ENCODE data around the gene PIH1D1.

PIH1D1 gene

GRCh38 chr19:49434907-49435583 is 16.6 kb downstream of the PIH1D1 start:
- DNase-seq (ENCODE audit: low spot score) = no peak

- DNase-seq (ENCODE audit: low spot score) = no peak
These were observed 18.2 kb downstream of the PIH1D1 start for GRCh38 chr19:49433240-49433901.

- DNase-seq (ENCODE audit: low spot score) = no peak
These were observed 19.2 kb downstream of the PIH1D1 start for GRCh38 chr19:49432141-49433073.

DNA sequence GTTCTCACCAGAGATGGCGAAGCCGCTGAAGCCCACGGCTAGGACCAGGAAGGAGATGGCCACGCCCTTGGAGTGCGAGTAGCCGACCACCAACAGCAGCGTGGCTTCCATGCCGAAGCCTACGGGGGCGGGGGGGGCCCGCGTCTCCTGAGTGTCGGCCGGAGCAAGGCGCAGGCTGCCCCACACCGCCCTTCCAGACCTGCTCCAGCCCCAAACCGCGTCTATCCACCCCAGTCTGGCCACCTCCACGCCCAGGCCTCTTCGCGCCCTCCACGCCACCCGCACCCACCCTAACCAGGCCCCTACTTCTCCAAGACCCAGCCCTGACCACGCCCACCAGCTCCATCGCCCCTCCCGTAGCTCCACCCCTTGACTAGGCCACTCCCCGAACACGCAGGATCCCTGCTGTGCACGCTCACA is 20.3 kb downstream of the PIH1D1 start:
- DNase-seq (ENCODE audit: low spot score) = no peak

DNA sequence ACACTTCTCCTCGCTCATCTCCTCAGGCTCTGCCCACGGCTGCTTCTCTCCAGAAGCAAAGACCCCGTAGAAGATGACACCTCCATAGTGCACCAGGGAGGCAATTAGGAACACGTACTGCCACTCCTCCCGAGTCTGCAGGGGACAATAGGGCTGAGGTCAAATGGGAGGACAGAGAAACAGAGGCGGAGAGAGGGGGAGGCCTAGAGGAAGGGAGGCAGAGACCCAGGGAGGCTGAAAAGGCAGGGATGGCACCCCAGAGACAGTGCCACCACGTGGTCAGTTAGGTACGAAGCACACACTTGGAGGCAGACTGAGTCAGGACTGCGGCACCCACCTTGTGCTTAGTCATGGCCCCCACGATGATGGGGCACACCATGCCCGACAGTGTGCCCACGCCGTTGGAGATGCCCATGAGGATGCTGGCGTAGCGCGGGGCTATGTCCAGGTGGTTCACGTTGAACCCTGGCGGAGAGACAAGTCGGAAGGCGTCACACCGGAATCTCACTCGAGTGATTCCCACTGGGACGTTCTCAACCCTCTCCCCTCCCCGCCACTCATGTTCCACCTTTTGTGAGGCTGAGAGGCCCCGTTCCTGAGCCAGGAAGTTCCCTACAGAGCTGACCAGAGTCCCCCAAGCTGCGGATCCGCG is 20.8 kb downstream of the PIH1D1 start:
- no peak for DNase-seq (ENCODE audit: low spot score)

- no peak for DNase-seq (ENCODE audit: low spot score)
These were observed 21.4 kb downstream of the PIH1D1 start for GRCh38 chr19:49430172-49430677.

DNA sequence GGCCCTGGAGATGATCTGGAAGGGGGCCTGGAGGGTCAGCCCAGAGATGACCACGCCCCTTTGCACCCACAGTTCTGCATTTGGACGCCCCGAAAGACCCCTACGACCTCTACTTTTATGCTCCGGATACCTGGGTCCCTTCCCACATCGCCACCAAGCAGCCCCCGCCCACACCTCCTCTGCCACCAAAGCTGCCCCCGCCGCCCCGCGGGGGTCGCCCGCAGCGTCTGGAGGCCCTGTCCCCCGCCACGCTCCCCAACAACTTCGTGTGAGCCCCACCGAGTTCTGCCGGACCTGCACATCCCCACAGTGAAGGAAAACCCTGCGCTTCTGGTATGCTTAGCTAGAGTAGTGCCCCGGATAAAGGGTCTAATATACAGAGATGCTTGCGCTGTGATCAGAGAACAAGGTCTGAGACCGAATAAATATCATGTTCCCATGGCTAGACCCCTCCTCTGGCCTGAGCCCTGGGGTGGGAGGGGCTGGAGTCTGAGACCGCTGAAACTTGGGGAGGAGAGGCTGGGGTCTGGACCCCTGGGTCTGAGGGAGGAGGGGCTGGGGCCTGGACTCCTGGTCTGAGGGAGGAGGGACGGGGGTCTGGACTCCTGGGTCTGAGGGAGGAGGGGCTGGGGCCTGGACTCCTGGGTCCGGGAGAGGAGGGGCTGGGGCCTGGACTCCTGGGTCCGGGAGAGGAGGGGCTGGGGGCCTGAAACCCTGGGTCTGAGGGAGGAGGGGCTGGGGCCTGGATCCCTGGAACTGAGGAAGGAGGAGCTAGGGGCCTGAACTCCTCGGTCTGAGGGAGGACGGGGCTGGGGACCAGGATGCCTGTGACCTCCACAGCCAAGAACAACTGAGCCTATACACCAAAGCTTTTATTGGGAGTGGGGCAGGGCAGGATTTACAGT is 22.8 kb downstream of the PIH1D1 start:
- no peak for DNase-seq (ENCODE audit: low spot score)

- DNase-seq (ENCODE audit: low spot score) = no peak
These were observed 23.6 kb downstream of the PIH1D1 start for GRCh38 chr19:49427855-49428546.

DNA sequence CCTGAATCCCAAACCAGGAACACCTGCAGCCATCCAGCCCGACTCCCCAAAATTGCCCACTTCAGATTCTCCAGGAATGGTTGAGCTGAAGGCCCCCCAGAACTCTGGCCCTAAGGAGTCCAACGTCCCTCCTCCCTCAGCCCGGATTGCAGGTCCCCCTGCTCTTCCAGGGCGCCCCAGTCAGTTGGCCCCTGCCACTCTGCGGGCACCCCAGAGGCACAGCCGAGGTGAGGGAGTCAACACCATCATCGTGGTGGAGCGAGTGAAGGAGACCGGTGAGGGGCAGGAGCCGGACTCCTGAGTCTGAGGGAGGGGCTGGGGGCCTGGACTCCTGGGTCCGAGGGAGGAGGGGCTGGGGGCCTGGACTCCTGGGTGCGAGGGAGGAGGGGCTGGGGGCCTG is 24.3 kb downstream of the PIH1D1 start:
- no peak for DNase-seq (ENCODE audit: low spot score)

GRCh38 chr19:49425922-49426592 is 25.6 kb downstream of the PIH1D1 start:
- DNase-seq (ENCODE audit: low spot score) = no peak

DNA sequence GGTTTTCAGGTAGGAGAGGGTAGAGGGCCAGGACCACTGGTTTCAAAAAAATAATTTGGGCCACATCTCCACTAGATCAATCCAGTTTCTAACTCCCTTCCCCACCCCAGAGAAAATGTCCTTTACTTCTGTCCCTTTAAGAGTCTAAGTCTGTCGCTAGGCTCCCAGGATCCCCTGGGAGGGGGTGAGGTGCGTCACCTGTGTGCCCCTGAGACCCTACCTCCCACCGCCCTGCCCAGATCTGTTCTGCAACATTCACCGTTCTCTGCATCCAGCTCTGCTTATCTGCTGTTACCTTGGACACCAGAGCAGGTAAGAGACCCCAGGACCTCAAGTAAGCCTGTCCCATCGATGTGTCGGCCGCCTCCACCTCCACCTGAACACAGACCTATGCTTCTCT is 26.4 kb downstream of the PIH1D1 start, which contains the start of gene GFY:
Gene GFY (plus strand): TSS at position 211 of the 400 bp plus-strand sequence. CDS start 1,043 bp downstream, outside the sequence.
- no peak for DNase-seq (ENCODE audit: low spot score)

GRCh38 chr19:49423985-49424303 is 27.7 kb downstream of the PIH1D1 start:
- DNase-seq (ENCODE audit: low spot score) = no peak

DNA sequence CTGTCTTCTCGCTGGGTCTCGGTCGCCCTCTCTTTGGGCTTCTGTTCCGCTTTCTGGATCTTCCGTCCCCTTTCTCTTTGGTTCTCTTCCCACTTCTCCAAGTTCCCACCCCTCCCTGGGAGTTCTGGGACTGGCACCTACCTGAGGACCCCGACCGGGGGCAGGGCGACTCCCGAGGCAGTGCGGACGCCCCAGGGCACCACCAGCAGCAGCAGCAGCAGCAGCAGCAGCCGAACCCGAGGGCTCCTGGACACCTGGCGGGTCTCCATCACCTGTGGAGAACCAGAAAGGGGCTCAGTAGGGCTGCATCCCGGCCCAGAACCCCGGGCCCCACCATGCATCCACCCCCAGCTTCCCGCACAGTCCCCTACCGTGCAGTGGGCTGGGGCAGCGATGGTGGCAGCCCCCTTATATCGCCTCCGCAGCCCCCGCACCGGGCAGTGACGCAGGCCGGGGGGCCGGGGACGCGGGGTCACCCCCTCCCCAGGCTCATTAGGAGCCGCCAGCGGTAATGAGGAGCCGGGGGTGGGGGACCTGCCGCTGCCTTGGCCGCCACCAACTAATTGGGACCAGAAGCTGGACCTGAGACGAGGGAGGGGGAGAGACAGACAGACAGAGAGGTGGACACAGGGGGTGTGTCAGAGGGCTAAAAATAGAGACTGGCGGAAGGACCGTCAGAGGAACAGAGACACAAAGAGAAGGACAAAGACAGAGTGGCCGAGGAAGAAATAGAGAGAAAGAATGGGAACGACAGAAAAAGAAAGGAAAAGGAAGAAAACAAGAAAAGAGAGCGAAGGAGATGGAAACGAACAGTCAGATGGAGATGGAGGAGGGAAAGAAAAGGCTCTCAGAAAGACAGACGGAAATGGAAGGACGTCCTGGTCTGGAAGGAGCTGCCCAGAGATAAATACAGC is 28.3 kb downstream of the PIH1D1 start, which contains the start of gene PTH2:
Gene PTH2 (minus strand): TSS at position 371 of the 914 bp plus-strand sequence. CDS start 102 bp downstream, at position 269.
- DNase-seq (ENCODE audit: low spot score) = no peak

- DNase-seq (ENCODE audit: low spot score) = no peak
These were observed 29.1 kb downstream of the PIH1D1 start for GRCh38 chr19:49422407-49423070.

DNA sequence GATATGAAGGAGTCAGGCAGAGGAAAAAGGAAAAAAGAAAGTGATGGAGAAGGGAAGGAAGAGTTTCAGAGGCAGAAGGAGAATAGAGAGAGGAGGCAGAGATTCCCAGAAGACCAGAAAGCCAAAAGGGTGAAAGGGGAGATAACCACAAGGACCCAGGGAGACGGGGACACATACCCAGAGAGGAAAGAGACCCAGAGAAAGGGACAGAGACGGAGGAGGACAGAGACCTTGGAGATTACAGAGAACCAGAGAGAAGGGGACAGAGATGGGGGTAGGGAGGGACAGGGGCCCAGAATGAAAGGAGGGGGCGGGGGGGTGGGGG is 29.8 kb downstream of the PIH1D1 start:
- no peak for DNase-seq (ENCODE audit: low spot score)

DNA sequence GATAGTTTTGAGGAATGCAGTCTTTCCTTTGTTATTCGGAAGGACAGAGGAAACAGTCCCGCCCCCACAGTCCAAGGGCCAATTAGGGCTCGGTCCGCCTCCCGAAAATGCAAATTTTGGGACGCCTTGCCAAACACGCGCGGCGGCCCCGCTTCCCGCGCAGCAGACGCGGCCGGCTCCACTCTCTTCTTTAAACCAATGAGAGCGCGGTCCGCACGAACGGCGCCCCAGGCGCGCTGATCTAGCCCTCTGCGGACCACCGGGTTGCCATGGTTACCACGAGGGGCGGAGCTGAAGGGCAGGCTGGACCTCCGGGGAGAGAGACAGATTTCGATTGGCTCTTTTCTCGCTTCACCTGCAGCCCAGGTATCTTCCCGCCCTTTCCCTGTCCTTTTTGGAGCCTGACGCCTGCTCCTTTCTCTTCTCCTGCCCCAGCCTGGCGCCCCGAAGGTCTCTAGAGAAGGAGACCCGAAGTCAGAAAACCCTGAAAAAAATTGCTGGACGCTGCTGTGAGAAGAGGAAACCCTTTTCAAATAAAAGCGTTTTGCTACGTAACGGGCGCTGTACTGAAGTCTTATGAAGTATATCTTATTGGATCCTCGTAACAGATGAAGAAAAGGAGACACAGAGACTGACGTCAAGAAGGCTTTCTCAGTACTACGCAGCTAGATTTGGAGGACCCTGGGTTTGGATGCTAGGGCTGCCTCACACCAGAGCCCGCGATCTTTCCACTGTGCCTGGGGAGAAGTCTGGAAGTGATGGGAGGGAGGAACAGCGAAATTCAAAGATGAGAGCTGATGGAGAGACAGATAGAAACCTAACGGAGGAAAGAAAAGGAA is 30.4 kb downstream of the PIH1D1 start:
- peak; percentile 81 for DNase-seq (ENCODE audit: low spot score)

GRCh38 chr19:49420227-49420626 is 31.4 kb downstream of the PIH1D1 start:
- no peak for DNase-seq (ENCODE audit: low spot score)

Data from COLO829 (cell line).